Stomach (tissue), 4 donors: ENCODE data around the gene RIMBP2.

ENCODE experiments used
- POLR2A ChIP-seq, 4 donors: fragments of 450-650 bp; IDR thresholded peaks; one replicate each; pipeline ENCODE4 v1.6.1; 2016; ENCODE audit warnings: antibody characterized with exemption in 4 of 4, control low read depth in 2 of 4, mild to moderate bottlenecking in 1 of 4, moderate library complexity in 1 of 4
- TF ChIP-seq, protein P1 (sequence below), 7 experiments: fragments of 450-650 bp in 4 of 7; fragments of 200-600 bp in 3 of 7; sonication (generic) in 3 of 7; IDR thresholded peaks; one replicate each; pipeline ENCODE4 v1.5.1; 2016 to 2019; ENCODE audit warnings: antibody characterized with exemption in 7 of 7, control low read depth in 2 of 7, mild to moderate bottlenecking in 1 of 7

DNA sequence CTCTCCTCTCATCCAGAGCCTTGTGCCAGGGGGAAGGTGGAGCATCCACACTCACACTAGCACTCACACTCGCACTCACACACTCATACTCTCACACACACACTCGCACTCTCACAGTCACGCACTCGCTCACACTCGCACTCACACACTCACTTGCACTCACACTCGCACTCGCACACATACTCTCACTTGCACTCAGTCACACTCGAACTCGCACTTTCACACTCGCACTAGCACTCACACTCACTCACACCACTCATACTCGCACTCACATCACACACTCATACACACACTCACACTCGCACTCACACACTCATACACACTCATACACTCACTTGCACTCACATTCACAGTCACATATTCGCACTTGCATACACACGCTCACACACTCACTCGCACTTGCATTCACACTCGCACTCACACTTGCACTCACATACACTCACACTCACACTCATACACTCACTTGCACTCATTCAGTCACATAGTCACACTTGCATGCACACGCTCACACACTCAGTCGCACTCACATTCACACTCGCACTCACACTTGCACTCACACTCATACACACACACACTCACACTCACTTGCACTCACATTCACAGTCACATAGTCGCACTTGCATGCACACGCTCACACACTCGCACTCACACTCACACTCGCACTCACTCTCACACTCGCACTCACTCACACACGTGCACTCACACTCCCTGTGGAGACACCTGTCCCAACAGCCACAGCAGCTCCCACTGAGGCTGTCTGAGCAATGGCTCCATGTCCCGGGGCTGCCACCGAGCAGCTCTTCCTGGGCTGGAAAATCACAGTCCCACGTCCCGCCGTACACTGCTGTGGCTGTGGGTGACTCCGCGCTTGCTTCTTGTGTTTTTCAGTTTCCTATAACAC is 12.3 kb upstream of the RIMBP2 start:
- TF ChIP-seq, protein P1, sequence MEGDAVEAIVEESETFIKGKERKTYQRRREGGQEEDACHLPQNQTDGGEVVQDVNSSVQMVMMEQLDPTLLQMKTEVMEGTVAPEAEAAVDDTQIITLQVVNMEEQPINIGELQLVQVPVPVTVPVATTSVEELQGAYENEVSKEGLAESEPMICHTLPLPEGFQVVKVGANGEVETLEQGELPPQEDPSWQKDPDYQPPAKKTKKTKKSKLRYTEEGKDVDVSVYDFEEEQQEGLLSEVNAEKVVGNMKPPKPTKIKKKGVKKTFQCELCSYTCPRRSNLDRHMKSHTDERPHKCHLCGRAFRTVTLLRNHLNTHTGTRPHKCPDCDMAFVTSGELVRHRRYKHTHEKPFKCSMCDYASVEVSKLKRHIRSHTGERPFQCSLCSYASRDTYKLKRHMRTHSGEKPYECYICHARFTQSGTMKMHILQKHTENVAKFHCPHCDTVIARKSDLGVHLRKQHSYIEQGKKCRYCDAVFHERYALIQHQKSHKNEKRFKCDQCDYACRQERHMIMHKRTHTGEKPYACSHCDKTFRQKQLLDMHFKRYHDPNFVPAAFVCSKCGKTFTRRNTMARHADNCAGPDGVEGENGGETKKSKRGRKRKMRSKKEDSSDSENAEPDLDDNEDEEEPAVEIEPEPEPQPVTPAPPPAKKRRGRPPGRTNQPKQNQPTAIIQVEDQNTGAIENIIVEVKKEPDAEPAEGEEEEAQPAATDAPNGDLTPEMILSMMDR (IDR thresholded peaks at IDR 0.05): no peak
- TF ChIP-seq POLR2A (IDR thresholded peaks at IDR 0.05): no peak
